Measurements from ENCODE around the gene STX2. TPM values are rescaled to one million over a fixed set of nuclear protein-coding genes. Genes with fewer than 3 reads are reported as not detected.

The STX2 gene
- total RNA-seq, 4 donors from 2014 or later: 4.8 to 12.0 (median 9.1) TPM

DNA sequence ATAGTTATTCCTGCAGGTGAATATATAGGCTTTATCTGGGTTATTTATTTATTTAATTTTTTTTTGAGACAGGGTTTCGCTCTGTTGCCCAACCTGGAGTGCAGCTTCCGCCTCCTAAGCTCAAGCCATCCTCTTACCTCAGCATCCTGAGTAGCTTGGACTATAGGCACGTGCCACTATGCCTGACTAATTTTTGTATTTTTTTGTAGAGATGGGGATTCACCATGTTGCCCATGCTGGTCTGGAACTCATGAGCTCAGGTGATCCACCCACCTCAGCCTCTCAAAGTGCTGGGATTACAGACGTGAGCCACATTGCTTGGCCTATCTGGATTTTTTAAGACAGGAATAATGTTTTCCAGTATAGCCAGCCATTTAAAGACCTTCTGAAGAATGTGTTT is 34.8 kb upstream of the STX2 start:
- ATAC-seq: no peak
- DNase-seq: no peak
- intact Hi-C loops (cut with DNase I; ENCODE audit: low total_unique reads): loop anchor here (10.0 kb wide), 1 partner anchor 1271 kb away; the partner anchor contains the start of genes DDX51 and NOC4L

DNA sequence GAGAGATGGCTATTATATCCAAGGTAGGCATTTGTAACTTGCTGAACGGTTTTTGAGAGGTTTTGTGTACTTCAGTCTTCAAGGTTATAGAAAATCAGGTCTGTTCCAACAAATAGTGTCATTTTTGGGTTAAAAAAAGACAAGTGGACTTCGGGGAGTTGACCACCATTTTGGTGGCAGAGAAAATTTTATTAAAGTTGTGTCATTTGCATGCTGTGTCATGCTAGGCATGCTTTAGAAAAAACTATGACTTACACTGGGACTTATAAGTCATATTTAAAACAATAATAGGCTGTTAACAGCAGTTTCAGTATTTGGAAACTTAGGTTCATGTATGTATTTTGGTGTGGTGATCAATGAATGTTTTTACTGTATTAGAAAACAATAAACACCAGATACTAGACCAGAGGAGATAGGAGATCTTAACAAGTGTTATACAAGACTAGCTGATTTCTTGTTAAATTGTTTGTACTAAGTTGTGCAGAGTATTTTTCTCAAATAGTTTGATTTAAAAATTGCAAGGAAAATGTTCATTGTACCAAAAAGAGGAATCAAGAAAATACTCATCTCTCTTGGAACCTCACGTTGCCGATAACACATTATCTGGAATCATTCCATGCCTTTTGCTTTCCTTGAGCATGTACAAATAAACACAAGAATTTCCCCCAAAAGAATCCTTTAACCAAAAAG is 34.2 kb upstream of the STX2 start:
- no peak for ATAC-seq
- Histone ChIP-seq H3K4me3 (peak overlapping the region; percentile 55 to 90 (median 68)), H3K4me1 (peaks cover 11 to 15% of the 10 kb centered on the region in 2 donors), H3K27ac (peak overlapping the region in 3 of 4 donors; percentile 71 to 91 (median 79)), H3K9me3 (no peaks in the 10 kb centered on the region), H3K36me3 (peaks cover 0 to 48% of the 10 kb centered on the region in 2 donors), H3K27me3 (no peaks in the 10 kb centered on the region)
- intact Hi-C loops (cut with DNase I; ENCODE audit: low total_unique reads) (loop anchor here (10.0 kb wide), 1 partner anchor 1272 kb away; the partner anchor contains the start of genes DDX51 and NOC4L), in situ Hi-C loops (cut with MboI; ENCODE audit: low sequenced_read_pairs in 4 of 4) (loop anchor here in 1 of 4 donors (5.0 kb wide), 1 partner anchor 36 kb away; the partner anchor contains the start of gene STX2)
- no peak for DNase-seq
- no peak for TF ChIP-seq POLR2A (IDR thresholded peaks at IDR 0.05)
- TF ChIP-seq, protein P1, sequence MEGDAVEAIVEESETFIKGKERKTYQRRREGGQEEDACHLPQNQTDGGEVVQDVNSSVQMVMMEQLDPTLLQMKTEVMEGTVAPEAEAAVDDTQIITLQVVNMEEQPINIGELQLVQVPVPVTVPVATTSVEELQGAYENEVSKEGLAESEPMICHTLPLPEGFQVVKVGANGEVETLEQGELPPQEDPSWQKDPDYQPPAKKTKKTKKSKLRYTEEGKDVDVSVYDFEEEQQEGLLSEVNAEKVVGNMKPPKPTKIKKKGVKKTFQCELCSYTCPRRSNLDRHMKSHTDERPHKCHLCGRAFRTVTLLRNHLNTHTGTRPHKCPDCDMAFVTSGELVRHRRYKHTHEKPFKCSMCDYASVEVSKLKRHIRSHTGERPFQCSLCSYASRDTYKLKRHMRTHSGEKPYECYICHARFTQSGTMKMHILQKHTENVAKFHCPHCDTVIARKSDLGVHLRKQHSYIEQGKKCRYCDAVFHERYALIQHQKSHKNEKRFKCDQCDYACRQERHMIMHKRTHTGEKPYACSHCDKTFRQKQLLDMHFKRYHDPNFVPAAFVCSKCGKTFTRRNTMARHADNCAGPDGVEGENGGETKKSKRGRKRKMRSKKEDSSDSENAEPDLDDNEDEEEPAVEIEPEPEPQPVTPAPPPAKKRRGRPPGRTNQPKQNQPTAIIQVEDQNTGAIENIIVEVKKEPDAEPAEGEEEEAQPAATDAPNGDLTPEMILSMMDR (IDR thresholded peaks at IDR 0.05 in 4 of 5, conservative IDR thresholded peaks at IDR 0.05 in 1 of 5): no peak

More for the DNA sequence above, 34.8 kb upstream of the STX2 start:
- Histone ChIP-seq H3K4me3 (no peak overlapping the region), H3K4me1 (peaks cover 11 to 15% of the 10 kb centered on the region in 2 donors), H3K27me3 (no peaks in the 10 kb centered on the region), H3K9me3 (no peaks in the 10 kb centered on the region), H3K27ac (no peak overlapping the region), H3K36me3 (peaks cover 0 to 48% of the 10 kb centered on the region in 2 donors)
- TF ChIP-seq, protein P1 (IDR thresholded peaks at IDR 0.05 in 4 of 5, conservative IDR thresholded peaks at IDR 0.05 in 1 of 5): no peak
- no peak for TF ChIP-seq POLR2A (IDR thresholded peaks at IDR 0.05)
- in situ Hi-C loops (cut with MboI; ENCODE audit: low sequenced_read_pairs in 4 of 4): loop anchor here in 1 of 4 donors (5.0 kb wide), 1 partner anchor 37 kb away; the partner anchor contains the start of gene STX2

DNA sequence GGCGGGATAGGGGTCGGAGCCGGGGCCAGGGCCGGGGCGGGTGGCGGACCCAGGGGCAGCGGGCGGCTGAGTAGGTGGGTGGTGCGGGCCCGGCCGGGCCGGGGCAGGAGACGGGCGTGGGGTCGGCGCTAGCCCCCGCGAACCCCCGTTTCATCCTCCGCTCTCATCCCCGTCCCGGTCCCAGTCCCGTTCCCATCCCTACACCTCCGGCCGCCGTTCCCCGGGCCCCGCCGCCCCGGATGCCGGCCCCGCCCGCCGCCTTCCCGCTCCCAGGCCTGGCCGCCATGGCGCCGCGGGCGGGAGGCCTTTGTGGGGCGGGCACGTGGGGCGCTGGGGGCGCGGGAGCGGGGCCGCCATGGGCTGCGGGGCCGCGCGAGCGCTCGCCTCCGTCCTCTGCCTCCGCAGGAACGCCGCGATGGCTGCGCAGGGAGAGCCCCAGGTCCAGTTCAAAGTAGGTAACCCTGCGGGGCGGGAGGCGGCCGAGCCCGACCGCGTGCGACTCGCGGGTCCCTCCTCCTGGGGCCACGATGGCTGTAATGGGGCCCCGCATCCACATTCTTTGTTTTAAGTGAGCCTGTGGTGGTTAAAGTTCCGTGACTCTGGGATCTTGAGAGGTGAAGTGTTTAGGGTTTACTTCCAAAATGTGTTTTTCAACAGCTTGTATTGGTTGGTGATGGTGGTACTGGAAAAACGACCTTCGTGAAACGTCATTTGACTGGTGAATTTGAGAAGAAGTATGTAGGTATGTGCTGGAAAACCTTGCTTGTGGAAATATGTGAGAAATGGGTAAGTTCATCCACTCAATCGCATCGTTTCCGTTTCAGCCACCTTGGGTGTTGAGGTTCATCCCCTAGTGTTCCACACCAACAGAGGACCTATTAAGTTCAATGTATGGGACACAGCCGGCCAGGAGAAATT is 33.4 kb upstream of the STX2 start:
- intact Hi-C loops (cut with DNase I; ENCODE audit: low total_unique reads) (loop anchor here (10.0 kb wide), 1 partner anchor 1272 kb away; the partner anchor contains the start of genes DDX51 and NOC4L), in situ Hi-C loops (cut with MboI; ENCODE audit: low sequenced_read_pairs in 4 of 4) (loop anchor here in 1 of 4 donors (5.0 kb wide), 1 partner anchor 35 kb away; the partner anchor contains the start of gene STX2)
- H3K4me3 ChIP-seq: peak overlapping the region; percentile 55 to 90 (median 68)
- H3K27me3 ChIP-seq: no peaks in the 10 kb centered on the region
- no peaks in the 10 kb centered on the region for H3K9me3 ChIP-seq
- ATAC-seq (peak; percentile 55 to 57), DNase-seq (peak in 1 of 2 donors; percentile 11)
- peak overlapping the region; percentile 71 to 91 (median 81) for H3K27ac ChIP-seq
- H3K4me1 ChIP-seq: peaks cover 11 to 15% of the 10 kb centered on the region in 2 donors
- H3K36me3 ChIP-seq: peaks cover 0 to 47% of the 10 kb centered on the region in 2 donors
- TF ChIP-seq, protein P1 (IDR thresholded peaks at IDR 0.05 in 4 of 5, conservative IDR thresholded peaks at IDR 0.05 in 1 of 5): peak in 1 of 5 experiments; percentile 6
- TF ChIP-seq POLR2A (IDR thresholded peaks at IDR 0.05): no peak

All from gastrocnemius medialis (tissue), 4 donors.